ENCODE results near the gene MS4A6A.

MS4A6A gene

DNA sequence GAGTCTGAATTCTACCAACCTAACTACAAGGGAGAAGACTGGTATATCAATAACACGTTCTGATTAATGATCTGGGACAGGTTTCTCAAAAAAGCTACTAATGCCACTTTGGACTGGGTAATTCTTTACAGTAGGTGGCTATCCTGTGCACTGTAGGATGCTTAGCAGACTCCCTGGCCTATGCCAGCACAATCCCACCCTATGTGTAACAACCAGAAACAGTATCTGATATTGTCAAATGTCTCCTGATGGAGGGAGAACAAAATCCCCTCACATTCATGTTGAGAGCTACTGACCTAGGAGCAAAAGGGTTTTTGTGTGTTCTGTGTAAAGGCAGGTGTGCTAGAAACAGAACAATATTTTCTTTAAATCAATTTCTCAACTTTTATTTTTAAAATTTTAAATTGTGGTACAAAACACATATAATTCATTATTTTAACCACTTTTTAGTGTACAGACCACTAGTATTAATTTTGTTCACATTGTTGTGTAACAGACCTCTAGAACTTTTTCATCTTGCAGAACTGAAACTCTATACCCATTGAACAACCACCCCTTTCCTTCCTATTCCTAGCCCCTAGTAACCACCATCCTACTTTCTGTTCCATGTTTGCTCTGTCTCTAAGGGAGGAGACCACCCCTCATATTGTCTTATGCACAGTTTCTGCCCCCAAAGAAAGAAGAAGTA, 2.1 kb upstream of the MS4A6A start:
- Histone ChIP-seq H3K4me3 (ENCODE audit: low read length) (no peak overlapping the region), H3K27ac (ENCODE audit: low read length) (no peak overlapping the region), H3K36me3 (ENCODE audit: control insufficient read depth, insufficient read depth, low read length) (no peaks in the 10 kb centered on the region), H3K4me1 (ENCODE audit: control insufficient read depth, insufficient read depth, low read length) (0 out of 2 replicates have a peak, but pooled peaks cover 2% of the 10 kb centered on the region), H3K27me3 (ENCODE audit: control insufficient read depth, insufficient read depth, low read length) (no peaks in the 10 kb centered on the region), H3K9me3 (ENCODE audit: control insufficient read depth, insufficient read depth, low read length) (no peaks in the 10 kb centered on the region)
- DNase-seq (ENCODE audit: low read depth, low spot score): no peak
- WGBS (ENCODE audit: insufficient coverage, insufficient read length): no CpG with 5 or more reads among the region's 1 CpG

DNA sequence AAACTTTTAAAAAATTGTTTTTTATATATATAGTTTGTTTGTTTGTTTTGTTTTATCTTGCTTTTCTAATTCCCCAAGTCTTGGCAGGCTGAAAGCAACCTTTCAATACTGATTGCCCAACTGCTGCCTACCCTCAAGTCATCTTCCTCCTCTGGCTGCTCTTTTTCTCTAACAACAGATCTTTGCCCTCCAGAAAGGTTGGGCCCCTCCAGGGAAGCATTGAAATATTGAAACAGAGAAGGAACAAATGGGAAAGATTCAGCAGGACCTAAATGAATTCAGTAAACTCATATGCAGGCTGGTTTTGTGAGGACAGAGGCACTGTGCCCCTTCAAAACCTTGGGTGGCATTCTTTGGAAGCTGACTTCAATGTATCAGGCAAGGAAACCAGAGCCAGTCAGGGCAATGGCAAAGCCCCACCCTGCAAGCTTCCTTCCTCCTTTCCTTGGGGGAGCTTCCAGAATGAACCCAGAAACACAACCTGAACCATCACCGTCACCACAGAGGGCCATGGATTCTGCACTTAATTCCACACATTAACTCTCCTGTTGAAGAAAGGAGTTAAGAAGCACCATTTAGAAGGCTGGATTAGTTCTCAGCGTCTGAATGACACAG, 815 bp upstream of the MS4A6A start:
- Histone ChIP-seq H3K4me3 (ENCODE audit: low read length) (no peak overlapping the region), H3K27me3 (ENCODE audit: control insufficient read depth, insufficient read depth, low read length) (no peaks in the 10 kb centered on the region), H3K4me1 (ENCODE audit: control insufficient read depth, insufficient read depth, low read length) (0 out of 2 replicates have a peak, but pooled peaks cover 2% of the 10 kb centered on the region), H3K36me3 (ENCODE audit: control insufficient read depth, insufficient read depth, low read length) (no peaks in the 10 kb centered on the region), H3K27ac (ENCODE audit: low read length) (no peak overlapping the region), H3K9me3 (ENCODE audit: control insufficient read depth, insufficient read depth, low read length) (no peaks in the 10 kb centered on the region)
- WGBS (ENCODE audit: insufficient coverage, insufficient read length): no CpG with 5 or more reads among the region's 2 CpGs
- no peak for DNase-seq (ENCODE audit: low read depth, low spot score)

DNA sequence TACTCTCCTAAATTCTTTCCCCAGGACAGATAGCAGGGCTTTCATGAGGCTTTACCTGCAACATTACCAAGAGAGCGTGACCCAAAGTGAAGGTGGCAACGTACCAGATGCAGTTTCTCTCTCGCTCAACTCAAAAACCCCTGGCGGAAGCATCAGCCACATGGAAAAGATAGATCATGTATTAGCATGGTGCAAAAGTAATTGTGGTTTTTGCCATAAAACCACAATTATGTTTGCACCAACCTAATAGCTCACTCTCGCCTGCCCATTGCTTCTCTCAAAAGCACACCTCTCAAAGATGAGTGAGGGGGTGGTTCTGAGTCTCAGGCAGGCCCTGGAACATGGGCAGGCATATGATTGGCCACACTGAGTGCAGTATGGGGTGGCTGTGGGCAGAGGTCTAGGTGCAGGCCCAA, 7.0 kb downstream of the MS4A6A start:
- no CpG with 5 or more reads among the region's 5 CpGs for WGBS (ENCODE audit: insufficient coverage, insufficient read length)
- no peak overlapping the region for H3K4me3 ChIP-seq (ENCODE audit: low read length)
- H3K27ac ChIP-seq (ENCODE audit: low read length): no peak overlapping the region
- H3K4me1 ChIP-seq (ENCODE audit: control insufficient read depth, insufficient read depth, low read length): no peaks in the 10 kb centered on the region
- H3K36me3 ChIP-seq (ENCODE audit: control insufficient read depth, insufficient read depth, low read length): no peaks in the 10 kb centered on the region
- no peaks in the 10 kb centered on the region for H3K9me3 ChIP-seq (ENCODE audit: control insufficient read depth, insufficient read depth, low read length)
- DNase-seq (ENCODE audit: low read depth, low spot score): no peak
- no peaks in the 10 kb centered on the region for H3K27me3 ChIP-seq (ENCODE audit: control insufficient read depth, insufficient read depth, low read length)

DNA sequence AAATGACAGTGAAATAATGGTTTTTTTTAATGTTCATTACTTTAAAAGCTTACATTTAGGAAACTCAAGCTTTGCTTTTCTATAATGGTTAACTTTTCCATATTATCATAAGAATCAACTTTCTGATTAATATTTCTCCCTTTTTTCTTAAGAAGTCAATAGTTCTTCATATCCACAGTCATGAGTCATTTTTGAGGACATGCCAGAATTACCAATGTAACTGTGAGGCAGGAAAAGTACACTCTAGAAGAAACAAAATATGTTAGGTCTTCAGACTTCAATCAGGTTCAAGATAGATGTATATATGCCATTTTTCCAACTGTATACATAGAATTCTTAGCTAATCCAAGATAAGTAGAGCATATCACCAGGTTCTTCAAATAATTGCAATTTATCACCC, 10.9 kb downstream of the MS4A6A start:
- Histone ChIP-seq H3K9me3 (ENCODE audit: control insufficient read depth, insufficient read depth, low read length) (peaks cover 7% of the 10 kb centered on the region), H3K4me3 (ENCODE audit: low read length) (no peak overlapping the region), H3K36me3 (ENCODE audit: control insufficient read depth, insufficient read depth, low read length) (no peaks in the 10 kb centered on the region), H3K27ac (ENCODE audit: low read length) (no peak overlapping the region), H3K27me3 (ENCODE audit: control insufficient read depth, insufficient read depth, low read length) (no peaks in the 10 kb centered on the region), H3K4me1 (ENCODE audit: control insufficient read depth, insufficient read depth, low read length) (no peaks in the 10 kb centered on the region)
- no peak for DNase-seq (ENCODE audit: low read depth, low spot score)

DNA sequence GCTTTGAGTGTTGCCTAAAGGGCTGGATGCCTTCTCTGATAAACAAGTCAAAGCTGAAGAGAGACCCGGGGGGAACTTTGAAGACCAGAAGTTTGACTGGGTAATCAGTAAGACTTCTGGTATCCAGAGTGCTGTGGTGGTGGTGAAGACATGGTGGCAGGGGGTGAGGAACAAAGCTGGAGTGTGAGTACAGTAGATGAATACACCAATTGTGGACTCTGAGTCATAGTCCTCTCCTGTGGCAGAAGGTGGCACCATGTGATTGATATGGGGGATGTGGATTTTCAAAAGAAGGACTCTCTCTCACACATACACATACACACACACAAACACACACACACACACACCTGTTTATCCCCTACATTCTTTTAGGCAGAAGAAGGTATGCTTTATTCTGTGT, 12.3 kb downstream of the MS4A6A start:
- H3K27me3 ChIP-seq (ENCODE audit: control insufficient read depth, insufficient read depth, low read length): no peaks in the 10 kb centered on the region
- DNase-seq (ENCODE audit: low read depth, low spot score): no peak
- H3K36me3 ChIP-seq (ENCODE audit: control insufficient read depth, insufficient read depth, low read length): no peaks in the 10 kb centered on the region
- H3K4me3 ChIP-seq (ENCODE audit: low read length): no peak overlapping the region
- WGBS (ENCODE audit: insufficient coverage, insufficient read length): no CpG with 5 or more reads among the region's 1 CpG
- no peaks in the 10 kb centered on the region for H3K4me1 ChIP-seq (ENCODE audit: control insufficient read depth, insufficient read depth, low read length)
- H3K9me3 ChIP-seq (ENCODE audit: control insufficient read depth, insufficient read depth, low read length): peaks cover 7% of the 10 kb centered on the region
- no peak overlapping the region for H3K27ac ChIP-seq (ENCODE audit: low read length)

DNA sequence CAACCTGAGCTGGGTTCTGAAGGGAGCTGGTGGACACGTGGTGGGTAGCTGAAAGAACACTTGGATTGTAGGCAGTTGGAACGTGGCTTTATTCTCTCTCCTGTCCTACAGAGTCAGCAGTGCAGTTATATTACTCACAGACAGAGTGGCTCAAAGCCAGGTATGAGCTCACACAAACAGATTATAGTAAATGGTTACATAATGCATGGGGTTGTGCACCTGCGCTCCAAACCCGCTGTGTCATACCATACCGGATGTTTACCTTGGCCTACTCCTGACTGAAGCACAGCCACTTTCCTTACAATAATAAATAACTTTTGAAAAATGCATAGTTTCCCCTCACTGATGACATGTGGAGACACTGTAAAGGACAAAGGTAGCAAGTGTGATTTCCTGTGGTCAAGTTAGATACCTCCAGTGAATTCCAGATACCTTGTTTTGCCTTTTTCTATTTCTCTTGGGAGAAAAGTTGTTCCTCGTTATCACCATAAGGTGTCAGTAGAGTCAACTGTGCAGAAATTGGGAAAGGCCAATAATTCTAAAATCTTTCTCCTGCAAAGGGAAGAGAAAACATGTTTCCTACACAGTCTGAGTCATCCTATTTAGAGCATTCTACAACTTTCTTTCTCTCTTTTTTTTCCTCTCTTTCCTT, 13.5 kb downstream of the MS4A6A start:
- H3K27ac ChIP-seq (ENCODE audit: low read length): no peak overlapping the region
- no peaks in the 10 kb centered on the region for H3K27me3 ChIP-seq (ENCODE audit: control insufficient read depth, insufficient read depth, low read length)
- no peaks in the 10 kb centered on the region for H3K36me3 ChIP-seq (ENCODE audit: control insufficient read depth, insufficient read depth, low read length)
- no peak overlapping the region for H3K4me3 ChIP-seq (ENCODE audit: low read length)
- H3K9me3 ChIP-seq (ENCODE audit: control insufficient read depth, insufficient read depth, low read length): peaks cover 7% of the 10 kb centered on the region
- no CpG with 5 or more reads among the region's 6 CpGs for WGBS (ENCODE audit: insufficient coverage, insufficient read length)
- peak; percentile 27 for DNase-seq (ENCODE audit: low read depth, low spot score)
- no peaks in the 10 kb centered on the region for H3K4me1 ChIP-seq (ENCODE audit: control insufficient read depth, insufficient read depth, low read length)

DNA sequence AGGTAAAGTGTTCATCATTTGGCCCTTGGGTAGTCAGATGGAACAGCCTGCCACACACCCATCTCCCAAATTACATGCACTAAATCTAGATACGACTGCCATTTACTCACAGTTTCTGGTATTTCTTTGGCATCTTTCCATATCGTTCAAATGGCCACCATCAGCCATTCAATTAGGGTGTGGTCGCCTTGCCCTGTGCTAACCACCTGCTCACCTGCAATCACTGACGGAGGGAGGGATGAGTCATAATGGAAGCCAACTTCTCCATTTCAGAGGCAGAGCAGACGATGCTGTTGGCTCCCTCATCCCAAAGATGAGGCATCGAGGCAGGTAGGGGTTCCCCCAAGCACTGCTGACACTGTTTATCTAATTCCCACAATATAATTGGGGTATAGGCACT, 14.6 kb downstream of the MS4A6A start:
- Histone ChIP-seq H3K4me1 (ENCODE audit: control insufficient read depth, insufficient read depth, low read length) (no peaks in the 10 kb centered on the region), H3K36me3 (ENCODE audit: control insufficient read depth, insufficient read depth, low read length) (no peaks in the 10 kb centered on the region), H3K9me3 (ENCODE audit: control insufficient read depth, insufficient read depth, low read length) (peaks cover 7% of the 10 kb centered on the region), H3K27me3 (ENCODE audit: control insufficient read depth, insufficient read depth, low read length) (no peaks in the 10 kb centered on the region), H3K4me3 (ENCODE audit: low read length) (no peak overlapping the region), H3K27ac (ENCODE audit: low read length) (no peak overlapping the region)
- DNase-seq (ENCODE audit: low read depth, low spot score): no peak
- no CpG with 5 or more reads among the region's 6 CpGs for WGBS (ENCODE audit: insufficient coverage, insufficient read length)

DNA sequence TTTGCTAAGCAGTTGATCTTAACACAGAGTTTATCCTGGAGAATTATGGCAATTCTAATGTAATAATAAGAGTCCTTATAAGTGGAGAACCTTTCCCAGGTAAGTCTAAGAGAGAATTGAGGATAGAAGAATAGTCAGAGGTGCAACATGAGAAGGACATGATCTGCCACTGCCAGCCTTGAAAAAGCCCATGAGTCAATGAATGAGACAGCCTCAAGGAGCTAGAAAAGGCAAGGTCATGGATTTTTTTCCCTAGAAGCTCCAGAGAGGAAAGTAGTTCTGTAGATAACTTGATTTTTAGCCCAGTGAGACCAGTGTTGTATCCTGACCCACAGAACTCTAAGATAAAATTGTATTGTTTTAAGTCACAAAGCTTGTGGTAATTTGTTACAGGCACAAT, 16.9 kb downstream of the MS4A6A start:
- peaks cover 7% of the 10 kb centered on the region for H3K9me3 ChIP-seq (ENCODE audit: control insufficient read depth, insufficient read depth, low read length)
- H3K4me3 ChIP-seq (ENCODE audit: low read length): no peak overlapping the region
- no peaks in the 10 kb centered on the region for H3K4me1 ChIP-seq (ENCODE audit: control insufficient read depth, insufficient read depth, low read length)
- no peak for DNase-seq (ENCODE audit: low read depth, low spot score)
- no peak overlapping the region for H3K27ac ChIP-seq (ENCODE audit: low read length)
- H3K36me3 ChIP-seq (ENCODE audit: control insufficient read depth, insufficient read depth, low read length): no peaks in the 10 kb centered on the region
- H3K27me3 ChIP-seq (ENCODE audit: control insufficient read depth, insufficient read depth, low read length): no peaks in the 10 kb centered on the region

GRCh38 chr11:60165538-60165937, 17.3 kb downstream of the MS4A6A start:
- DNase-seq (ENCODE audit: low read depth, low spot score): no peak
- Histone ChIP-seq H3K27me3 (ENCODE audit: control insufficient read depth, insufficient read depth, low read length) (no peaks in the 10 kb centered on the region), H3K27ac (ENCODE audit: low read length) (no peak overlapping the region), H3K9me3 (ENCODE audit: control insufficient read depth, insufficient read depth, low read length) (peaks cover 7% of the 10 kb centered on the region), H3K4me1 (ENCODE audit: control insufficient read depth, insufficient read depth, low read length) (no peaks in the 10 kb centered on the region), H3K4me3 (ENCODE audit: low read length) (no peak overlapping the region), H3K36me3 (ENCODE audit: control insufficient read depth, insufficient read depth, low read length) (no peaks in the 10 kb centered on the region)
- WGBS (ENCODE audit: insufficient coverage, insufficient read length): no CpG with 5 or more reads among the region's 2 CpGs

DNA sequence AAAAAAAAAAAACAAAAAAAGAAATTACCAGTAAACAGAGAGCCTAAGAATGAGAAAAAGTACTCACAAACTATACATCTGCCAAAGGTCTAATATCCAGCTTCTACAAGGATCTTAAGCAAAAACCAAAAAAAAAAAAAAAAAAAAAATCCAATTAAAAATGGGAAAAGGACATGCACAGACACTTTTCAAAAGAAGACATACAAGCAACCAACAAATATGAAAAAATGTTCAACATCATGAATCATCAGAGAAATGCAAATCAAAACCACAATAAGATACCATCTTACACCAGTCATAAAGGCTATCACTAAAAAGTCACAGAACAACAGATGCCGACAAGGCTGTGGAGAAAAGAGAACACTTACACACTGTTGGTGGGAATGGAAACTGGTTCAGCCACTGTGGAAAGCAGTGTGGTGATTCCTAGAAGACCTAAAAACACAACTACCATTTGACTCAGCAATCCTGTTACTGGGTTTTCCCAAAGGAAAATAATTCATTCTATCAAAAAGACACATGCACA, 18.3 kb downstream of the MS4A6A start:
- Histone ChIP-seq H3K27me3 (ENCODE audit: control insufficient read depth, insufficient read depth, low read length) (no peaks in the 10 kb centered on the region), H3K27ac (ENCODE audit: low read length) (no peak overlapping the region), H3K36me3 (ENCODE audit: control insufficient read depth, insufficient read depth, low read length) (no peaks in the 10 kb centered on the region), H3K4me3 (ENCODE audit: low read length) (no peak overlapping the region), H3K4me1 (ENCODE audit: control insufficient read depth, insufficient read depth, low read length) (no peaks in the 10 kb centered on the region), H3K9me3 (ENCODE audit: control insufficient read depth, insufficient read depth, low read length) (peaks cover 7% of the 10 kb centered on the region)
- WGBS (ENCODE audit: insufficient coverage, insufficient read length): no CpG with 5 or more reads among the region's 1 CpG
- no peak for DNase-seq (ENCODE audit: low read depth, low spot score)
